HepG2 (cell line): ENCODE data around the gene CCSER2. TPM values are rescaled to one million over a fixed set of nuclear protein-coding genes. Genes with fewer than 3 reads are reported as not detected.

Experiments
- AHR ChIP-seq: IDR thresholded peaks from 2 replicates; pipeline ENCODE4 v1.6.1; 2018; ENCODE audit warnings: missing genetic modification reagents, missing compliant biosample characterization
- E2F2 ChIP-seq: sonication (generic); formaldehyde crosslinking; IDR thresholded peaks from 2 replicates; pipeline ENCODE4 v1.4.0; 2020; ENCODE audit warnings: missing genetic modification reagents, borderline replicate concordance
- HMGXB4 ChIP-seq, 2 experiments: sonication (generic) in 1 of 2; formaldehyde crosslinking in 1 of 2; IDR thresholded peaks; 2 replicates each; pipeline versions ENCODE4 v1.4.0 to v1.6.1; 2018 to 2020; ENCODE audit warnings: missing genetic modification reagents in 2 of 2, borderline replicate concordance in 1 of 2, low read depth in 1 of 2, mild to moderate bottlenecking in 1 of 2, missing biosample characterization in 1 of 2
- STAG1 ChIP-seq: sonication (generic); formaldehyde crosslinking; IDR thresholded peaks from 2 replicates; pipeline ENCODE4 v1.4.0; 2020; ENCODE audit warnings: missing genetic modification reagents
- ZNF142 ChIP-seq: sonication (generic); formaldehyde crosslinking; IDR thresholded peaks from 2 replicates; pipeline ENCODE4 v1.4.0; 2020; ENCODE audit warnings: missing genetic modification reagents
- ZNF280B ChIP-seq: sonication (generic); formaldehyde crosslinking; IDR thresholded peaks from 2 replicates; pipeline ENCODE4 v1.5.0; 2020; ENCODE audit warnings: missing genetic modification reagents, mild to moderate bottlenecking, borderline replicate concordance
- polyA plus RNA-seq, 8 experiments: library from polyadenylated mRNA; depleted of rRNA in 3 of 8; stranded (reverse) in 7 of 8; unstranded in 1 of 8; fragments of >200 nt; fragmentation: Illumina TruSeq in 4 of 8; extraction: Trizol in 4 of 8; gene quantifications; 2 replicates each; pipeline versions ENCODE4 v1.2.1 to v1.2.3, GENCODE V29; 2011 to 2016; ENCODE audit warnings: low read depth in 4 of 8, missing spikeins in 1 of 8, mixed read lengths in 1 of 8; ENCODE audit not compliant: insufficient read depth in 1 of 8
- total RNA-seq, 5 experiments: library from RNA; depleted of rRNA; stranded (reverse); fragments of >200 nt; fragmentation: Illumina TruSeq; extraction: Trizol; gene quantifications; 2 replicates each; pipeline ENCODE4 v1.2.3, GENCODE V29; 2016; ENCODE audit warnings: low read depth in 1 of 5
- TF ChIP-seq, protein P1 (sequence below): sonication (generic); formaldehyde crosslinking; IDR thresholded peaks from 2 replicates; pipeline ENCODE4 v1.4.0; 2020; ENCODE audit warnings: missing genetic modification reagents

Gene CCSER2
- total and polyA plus RNA-seq, 2 of the 13 experiments (the other 11 are each of a cell fraction or from before 2014, with no cell fraction given): 13.3 to 17.2 TPM

DNA sequence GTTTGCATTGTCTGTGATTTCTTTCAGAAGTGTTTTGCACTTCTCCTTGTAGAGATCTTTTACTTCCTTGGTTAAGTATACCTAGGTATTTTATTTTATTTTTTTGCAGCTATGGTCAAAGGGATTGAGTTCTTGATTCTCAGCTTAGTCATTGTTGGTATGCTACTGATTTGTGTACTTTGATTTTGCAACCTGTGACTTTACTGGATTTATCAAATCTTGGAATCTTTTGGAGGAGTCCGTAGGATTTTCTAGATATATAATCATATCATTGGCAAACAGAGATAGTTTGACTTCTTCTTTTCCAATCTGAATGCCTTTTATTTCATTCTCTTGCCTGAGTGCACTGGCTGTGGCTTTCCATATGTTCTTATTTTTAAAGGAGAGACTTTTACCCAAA, 41.9 kb downstream of the CCSER2 start (continued):
- TF ChIP-seq E2F2 (CRISPR knock-in tag) (no peak), AHR (CRISPR knock-in tag) (no peak), ZNF280B (CRISPR knock-in tag) (no peak), HMGXB4 (CRISPR knock-in tag; IDR thresholded peaks at IDR 0.05; ENCODE audit: borderline replicate concordance in 1 of 2, low read depth in 1 of 2) (no peak), ZNF142 (CRISPR knock-in tag) (no peak), STAG1 (CRISPR knock-in tag) (no peak)
- TF ChIP-seq, protein P1, sequence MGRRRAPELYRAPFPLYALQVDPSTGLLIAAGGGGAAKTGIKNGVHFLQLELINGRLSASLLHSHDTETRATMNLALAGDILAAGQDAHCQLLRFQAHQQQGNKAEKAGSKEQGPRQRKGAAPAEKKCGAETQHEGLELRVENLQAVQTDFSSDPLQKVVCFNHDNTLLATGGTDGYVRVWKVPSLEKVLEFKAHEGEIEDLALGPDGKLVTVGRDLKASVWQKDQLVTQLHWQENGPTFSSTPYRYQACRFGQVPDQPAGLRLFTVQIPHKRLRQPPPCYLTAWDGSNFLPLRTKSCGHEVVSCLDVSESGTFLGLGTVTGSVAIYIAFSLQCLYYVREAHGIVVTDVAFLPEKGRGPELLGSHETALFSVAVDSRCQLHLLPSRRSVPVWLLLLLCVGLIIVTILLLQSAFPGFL (CRISPR knock-in tag): no peak
